BJ (cell line): ENCODE data around the gene FNBP1. TPM values are rescaled to one million over a fixed set of nuclear protein-coding genes. Genes with fewer than 3 reads are reported as not detected.

ENCODE experiments used
- CTCF ChIA-PET: fragments of 350-600 bp; formaldehyde crosslinking; extraction: SDS; loops from one replicate; lab custom pipeline; 2021; ENCODE audit warnings: antibody characterized with exemption, inconsistent platforms; lab: Yijun Ruan, JAX
- POLR2A ChIA-PET: fragments of 300-600 bp; sonication (Branson Sonifier 250); formaldehyde crosslinking; extraction: SDS; loops from one replicate; lab custom pipeline; 2021; ENCODE audit warnings: antibody characterized with exemption; lab: Charles Lee
- DNase-seq: peaks from one replicate; pipeline ENCODE4 v3.0.0-alpha.2; 2011; ENCODE audit warnings: low read depth
- H3K27me3 ChIP-seq: 2 replicates; pipeline ENCODE4 v1.6.0; 2011; ENCODE audit warnings: low read length; ENCODE audit not compliant: control insufficient read depth, insufficient read depth
- H3K36me3 ChIP-seq: 2 replicates; pipeline ENCODE4 v1.5.1; 2011; ENCODE audit warnings: low read length; ENCODE audit not compliant: control insufficient read depth, insufficient read depth
- H3K4me3 ChIP-seq: 2 replicates; pipeline ENCODE4 v1.5.1; 2011; ENCODE audit warnings: low read depth, mild to moderate bottlenecking, control low read depth, low read length
- CTCF ChIP-seq: IDR thresholded peaks from 2 replicates; pipeline ENCODE4 v1.5.1; 2011; ENCODE audit warnings: low read depth, mild to moderate bottlenecking, control low read depth, inconsistent platforms, low read length, moderate library complexity; ENCODE audit not compliant: insufficient read depth
- polyA plus RNA-seq: library from polyadenylated mRNA; depleted of rRNA; stranded (reverse); fragments of >200 nt; gene quantifications from 2 replicates; pipeline ENCODE4 v1.2.3, GENCODE V29; 2011

The FNBP1 gene
- polyA plus RNA-seq, 1 experiment, result 7.8 TPM

GRCh38 chr9:129866394-129867135, 176.4 kb downstream of the FNBP1 start:
- Histone ChIP-seq H3K27me3 (no peaks in the 10 kb centered on the region), H3K4me3 (no peak overlapping the region), H3K36me3 (peaks cover 19% of the 10 kb centered on the region)
- POLR2A ChIA-PET, result no interaction called here
- DNase-seq, result no peak
- no peak for TF ChIP-seq CTCF
- CTCF ChIA-PET, result no interaction called here

- CTCF ChIA-PET, result no interaction called here
- TF ChIP-seq CTCF, result no peak
- Histone ChIP-seq H3K4me3 (no peak overlapping the region), H3K27me3 (no peaks in the 10 kb centered on the region), H3K36me3 (peaks cover 25% of the 10 kb centered on the region)
- POLR2A ChIA-PET, result no interaction called here
- no peak for DNase-seq
Observed at GRCh38 chr9:129865668-129866320, 177.2 kb downstream of the FNBP1 start.

GRCh38 chr9:129864991-129865647, 177.9 kb downstream of the FNBP1 start:
- no peak for DNase-seq
- H3K4me3 ChIP-seq, result no peak overlapping the region
- H3K27me3 ChIP-seq, result no peaks in the 10 kb centered on the region
- H3K36me3 ChIP-seq, result peaks cover 25% of the 10 kb centered on the region
- no peak for TF ChIP-seq CTCF
- POLR2A ChIA-PET, result no interaction called here
- CTCF ChIA-PET, result no interaction called here

GRCh38 chr9:129863059-129863690, 179.8 kb downstream of the FNBP1 start:
- no peak for TF ChIP-seq CTCF
- no peak for DNase-seq
- Histone ChIP-seq H3K36me3 (peaks cover 28% of the 10 kb centered on the region), H3K27me3 (no peaks in the 10 kb centered on the region), H3K4me3 (no peak overlapping the region)
- ChIA-PET CTCF (no interaction called here), POLR2A (no interaction called here)

- Histone ChIP-seq H3K36me3 (peaks cover 31% of the 10 kb centered on the region), H3K4me3 (no peak overlapping the region), H3K27me3 (no peaks in the 10 kb centered on the region)
- TF ChIP-seq CTCF, result no peak
- POLR2A ChIA-PET, result no interaction called here
- no peak for DNase-seq
- CTCF ChIA-PET, result no interaction called here
Observed at GRCh38 chr9:129861447-129861827, 181.6 kb downstream of the FNBP1 start.
